Activated T-helper 1 cell treated with anti-CD3 and anti-CD28 coated beads, Interleukin-12 subunit alpha, Interleukin-12 subunit beta, Interleukin-2, Interleukin-4 antibody, amounts not matched to agents 30 ng/mL and 10 ng/mL and 1 ng/mL, durations not matched to agents 14 hours and 24 hours and 36 hours (primary cell): ENCODE data around the gene KIF11. TPM values are rescaled to one million over a fixed set of nuclear protein-coding genes. Genes with fewer than 3 reads are reported as not detected.
A peak's percentile ranks its signal among the peaks of the same experiment; 100 is the strongest.

Experiments
- DNase-seq: peaks from one replicate; pipeline ENCODE4 v3.0.0; 2021; ENCODE audit warnings: low spot score
- H3K27ac Mint-ChIP-seq: one replicate; pipeline ENCODE4 v1.8.0; 2021; ENCODE audit warnings: mild to moderate bottlenecking, mixed read lengths
- H3K27me3 Mint-ChIP-seq: one replicate; pipeline ENCODE4 v1.8.0; 2022; ENCODE audit warnings: mild to moderate bottlenecking, moderate library complexity, mixed read lengths; ENCODE audit not compliant: insufficient read depth
- H3K36me3 Mint-ChIP-seq: one replicate; pipeline ENCODE4 v1.8.0; 2021; ENCODE audit warnings: low read depth, mixed read lengths
- H3K4me1 Mint-ChIP-seq: one replicate; pipeline ENCODE4 v1.8.0; 2021; ENCODE audit warnings: low read depth, mixed read lengths
- H3K4me3 Mint-ChIP-seq: one replicate; pipeline ENCODE4 v1.8.0; 2021; ENCODE audit warnings: mild to moderate bottlenecking, moderate library complexity, mixed read lengths
- H3K9me3 Mint-ChIP-seq: one replicate; pipeline ENCODE4 v1.8.0; 2021; ENCODE audit warnings: mixed read lengths
- intact Hi-C: fragments of 100-400 bp; cut with micrococcal nuclease; formaldehyde crosslinking; loops from one replicate; pipeline ENCODE4 v1.15.1; 2024
- total RNA-seq: library from RNA; stranded (reverse); gene quantifications from 2 replicates; pipeline ENCODE4 v1.2.3, GENCODE V29; 2022

Gene KIF11
- total RNA-seq, 1 donor from 2014 or later = 37.3 TPM

GRCh38 chr10:92691591-92692079, 98.7 kb downstream of the KIF11 start:
- intact Hi-C loops = loop anchor here (1.0 to 10.0 kb wide), 6 partner anchors 8 to 806 kb away; partner anchors contain the start of genes CEP55, EXOC6 and KIF11
- Mint-ChIP-seq H3K4me3 (peak overlapping the region; percentile 32), H3K9me3 (no peaks in the 10 kb centered on the region), H3K27me3 (peaks cover 74% of the 10 kb centered on the region), H3K36me3 (no peaks in the 10 kb centered on the region), H3K4me1 (peaks cover 23% of the 10 kb centered on the region), H3K27ac (peak overlapping the region; percentile 52)
- no peak for DNase-seq

- intact Hi-C loops = loop anchor here (2.0 to 10.0 kb wide), 3 partner anchors 193 to 805 kb away; partner anchors contain the start of gene CEP55
- Mint-ChIP-seq H3K27ac (no peak overlapping the region), H3K36me3 (no peaks in the 10 kb centered on the region), H3K9me3 (no peaks in the 10 kb centered on the region), H3K4me1 (peaks cover 23% of the 10 kb centered on the region), H3K27me3 (peaks cover 71% of the 10 kb centered on the region), H3K4me3 (peak overlapping the region; percentile 41)
- DNase-seq = no peak
Measured at GRCh38 chr10:92692080-92692671, 99.2 kb downstream of the KIF11 start.

- Mint-ChIP-seq H3K36me3 (no peaks in the 10 kb centered on the region), H3K27me3 (peaks cover 71% of the 10 kb centered on the region), H3K4me3 (peak overlapping the region; percentile 34), H3K4me1 (peaks cover 25% of the 10 kb centered on the region), H3K27ac (no peak overlapping the region), H3K9me3 (no peaks in the 10 kb centered on the region)
- intact Hi-C loops = loop anchor here (2.0 to 10.0 kb wide), 3 partner anchors 192 to 804 kb away; partner anchors contain the start of gene CEP55
- no peak for DNase-seq
Measured at GRCh38 chr10:92692697-92693533, 100.0 kb downstream of the KIF11 start.

- no peaks in the 10 kb centered on the region for H3K9me3 Mint-ChIP-seq
- H3K27ac Mint-ChIP-seq = no peak overlapping the region
- H3K36me3 Mint-ChIP-seq = no peaks in the 10 kb centered on the region
- DNase-seq = no peak
- H3K27me3 Mint-ChIP-seq = peaks cover 71% of the 10 kb centered on the region
- H3K4me3 Mint-ChIP-seq = no peak overlapping the region
- intact Hi-C loops = loop anchor here (2.0 to 10.0 kb wide), 3 partner anchors 191 to 804 kb away; partner anchors contain the start of gene CEP55
- H3K4me1 Mint-ChIP-seq = peaks cover 27% of the 10 kb centered on the region
Measured at GRCh38 chr10:92693534-92693893, 100.6 kb downstream of the KIF11 start.

- intact Hi-C loops = loop anchor here (10.0 kb wide), 1 partner anchor 189 kb away; no protein-coding TSS in a partner anchor
- Mint-ChIP-seq H3K4me1 (peaks cover 32% of the 10 kb centered on the region), H3K36me3 (no peaks in the 10 kb centered on the region), H3K27ac (no peak overlapping the region), H3K9me3 (no peaks in the 10 kb centered on the region), H3K27me3 (peaks cover 78% of the 10 kb centered on the region), H3K4me3 (no peak overlapping the region)
- DNase-seq = no peak
Measured at GRCh38 chr10:92695679-92696605, 103.0 kb downstream of the KIF11 start.

- Mint-ChIP-seq H3K27ac (no peak overlapping the region), H3K4me1 (peaks cover 23% of the 10 kb centered on the region), H3K27me3 (peaks cover 76% of the 10 kb centered on the region), H3K4me3 (no peak overlapping the region), H3K9me3 (no peaks in the 10 kb centered on the region), H3K36me3 (no peaks in the 10 kb centered on the region)
- no peak for DNase-seq
- intact Hi-C loops = loop anchor here (10.0 kb wide), 1 partner anchor 188 kb away; no protein-coding TSS in a partner anchor
Measured at GRCh38 chr10:92696606-92697383, 103.9 kb downstream of the KIF11 start.

GRCh38 chr10:92697663-92698511, 105.0 kb downstream of the KIF11 start:
- intact Hi-C loops = loop anchor here (10.0 kb wide), 1 partner anchor 187 kb away; no protein-coding TSS in a partner anchor
- Mint-ChIP-seq H3K27ac (no peak overlapping the region), H3K9me3 (no peaks in the 10 kb centered on the region), H3K36me3 (no peaks in the 10 kb centered on the region), H3K27me3 (peaks cover 73% of the 10 kb centered on the region), H3K4me3 (peak overlapping the region; percentile 42), H3K4me1 (peaks cover 19% of the 10 kb centered on the region)
- no peak for DNase-seq

- Mint-ChIP-seq H3K4me3 (peak overlapping the region; percentile 80), H3K27me3 (peaks cover 69% of the 10 kb centered on the region), H3K9me3 (no peaks in the 10 kb centered on the region), H3K4me1 (peaks cover 19% of the 10 kb centered on the region), H3K36me3 (no peaks in the 10 kb centered on the region), H3K27ac (no peak overlapping the region)
- no peak for DNase-seq
- intact Hi-C loops = loop anchor here (1.0 to 10.0 kb wide), 2 partner anchors 8 to 186 kb away; no protein-coding TSS in a partner anchor
Measured at GRCh38 chr10:92699193-92699517, 106.2 kb downstream of the KIF11 start.

- DNase-seq = no peak
- Mint-ChIP-seq H3K36me3 (no peaks in the 10 kb centered on the region), H3K27me3 (peaks cover 65% of the 10 kb centered on the region), H3K4me1 (peaks cover 19% of the 10 kb centered on the region), H3K27ac (no peak overlapping the region), H3K9me3 (no peaks in the 10 kb centered on the region), H3K4me3 (peak overlapping the region; percentile 80)
- intact Hi-C loops = loop anchor here (1.0 to 10.0 kb wide), 2 partner anchors 8 to 185 kb away; no protein-coding TSS in a partner anchor
Measured at GRCh38 chr10:92699518-92700381, 106.8 kb downstream of the KIF11 start.

GRCh38 chr10:92702301-92702916, 109.5 kb downstream of the KIF11 start:
- Mint-ChIP-seq H3K4me3 (no peak overlapping the region), H3K4me1 (peaks cover 19% of the 10 kb centered on the region), H3K27ac (no peak overlapping the region), H3K36me3 (no peaks in the 10 kb centered on the region), H3K27me3 (peaks cover 60% of the 10 kb centered on the region), H3K9me3 (no peaks in the 10 kb centered on the region)
- DNase-seq = no peak
- intact Hi-C loops = no loop called here
